Activated CD8-positive, alpha-beta T cell treated with anti-CD3 and anti-CD28 coated beads, Interleukin-2, amount 10 ng/mL, durations not matched to agents 7 days and 5 days (primary cell): ENCODE results near the gene MAPKAPK3. TPM values are rescaled to one million over a fixed set of nuclear protein-coding genes. Genes with fewer than 3 reads are reported as not detected.

Source experiments
- ATAC-seq: fragments of 150-1000 bp; cut with Tn5 transposase; one replicate; pipeline ENCODE4 v1.10.0; 2021; ENCODE audit warnings: moderate library complexity
- CTCF ChIA-PET: fragments of 350-600 bp; sonication (Branson Sonifier 250); formaldehyde crosslinking; loops from one replicate; lab custom pipeline; 2021; ENCODE audit warnings: antibody characterized with exemption; lab: Charles Lee
- POLR2A ChIA-PET: fragments of 350-600 bp; sonication (Branson Sonifier 250); formaldehyde crosslinking; loops from one replicate; lab custom pipeline; 2021; ENCODE audit warnings: antibody characterized with exemption; lab: Charles Lee
- DNase-seq: peaks from one replicate; pipeline ENCODE4 v3.0.0-alpha.2; 2020
- H3K27ac Mint-ChIP-seq: one replicate; pipeline ENCODE4 v1.8.0; 2021; ENCODE audit warnings: mild to moderate bottlenecking, mixed read lengths
- H3K27me3 Mint-ChIP-seq: one replicate; pipeline ENCODE4 v1.8.0; 2021; ENCODE audit warnings: low read depth, mixed read lengths
- H3K36me3 Mint-ChIP-seq: one replicate; pipeline ENCODE4 v1.8.0; 2021; ENCODE audit warnings: low read depth, mixed read lengths
- H3K4me1 Mint-ChIP-seq: one replicate; pipeline ENCODE4 v1.8.0; 2021; ENCODE audit warnings: low read depth, mixed read lengths
- H3K4me3 Mint-ChIP-seq: one replicate; pipeline ENCODE4 v1.8.0; 2021; ENCODE audit warnings: mild to moderate bottlenecking, mixed read lengths
- H3K9me3 Mint-ChIP-seq: one replicate; pipeline ENCODE4 v1.8.0; 2022; ENCODE audit warnings: mixed read lengths; ENCODE audit not compliant: insufficient read depth
- total RNA-seq, 2 experiments: library from RNA; stranded (reverse); gene quantifications; one replicate each; pipeline ENCODE4 v1.2.3, GENCODE V29; 2021

MAPKAPK3 gene
- total RNA-seq, 2 experiments from 2014 or later = 224 to 225 TPM

- H3K36me3 Mint-ChIP-seq = peaks cover 78% of the 10 kb centered on the region
- DNase-seq = peak; percentile 89
- H3K4me1 Mint-ChIP-seq = peaks cover 55% of the 10 kb centered on the region
- H3K9me3 Mint-ChIP-seq = no peaks in the 10 kb centered on the region
- H3K27me3 Mint-ChIP-seq = no peaks in the 10 kb centered on the region
- POLR2A ChIA-PET = interaction anchor here (0.6 to 22.1 kb wide), 17 partner anchors 8 to 1054 kb away, joined by 3 to 1664 read pairs (median 6); partner anchors contain the start of genes C3orf18, CYB561D2, HEMK1 and NPRL2
- H3K4me3 Mint-ChIP-seq = peak overlapping the region; percentile 81
- H3K27ac Mint-ChIP-seq = peak overlapping the region; percentile 89
- CTCF ChIA-PET = interaction anchor here (0.6 to 29.5 kb wide), 36 partner anchors 8 to 1066 kb away, joined by 3 to 1321 read pairs (median 6); partner anchors contain the start of genes C3orf18, DCAF1, DOCK3 and HEMK1
- ATAC-seq = peak; percentile 12
Measured at GRCh38 chr3:50616003-50616769, 765 bp upstream of the MAPKAPK3 start.

- H3K9me3 Mint-ChIP-seq = no peaks in the 10 kb centered on the region
- peaks cover 58% of the 10 kb centered on the region for H3K4me1 Mint-ChIP-seq
- peaks cover 76% of the 10 kb centered on the region for H3K36me3 Mint-ChIP-seq
- ATAC-seq (peak; percentile 55), DNase-seq (peak; percentile 98)
- peak overlapping the region; percentile 81 for H3K4me3 Mint-ChIP-seq
- ChIA-PET POLR2A (interaction anchor here (0.6 to 22.1 kb wide), 14 partner anchors 10 to 769 kb away, joined by 3 to 1664 read pairs (median 6); partner anchors contain the start of genes C3orf18, CYB561D2, HEMK1 and NPRL2), CTCF (interaction anchor here (0.8 to 29.5 kb wide), 28 partner anchors 8 to 1065 kb away, joined by 3 to 1321 read pairs (median 6); partner anchors contain the start of genes C3orf18, DCAF1, DOCK3 and HEMK1)
- peak overlapping the region; percentile 89 for H3K27ac Mint-ChIP-seq
- no peaks in the 10 kb centered on the region for H3K27me3 Mint-ChIP-seq
Measured at GRCh38 chr3:50616770-50617095, 218 bp upstream of the MAPKAPK3 start.

- ChIA-PET POLR2A (interaction anchor here (0.8 to 22.1 kb wide), 15 partner anchors 9 to 882 kb away, joined by 3 to 1664 read pairs (median 6); partner anchors contain the start of genes C3orf18, CYB561D2, DCAF1 and HEMK1), CTCF (interaction anchor here (1.2 to 29.5 kb wide), 11 partner anchors 14 to 881 kb away, joined by 3 to 1321 read pairs (median 80); partner anchors contain the start of genes C3orf18, DCAF1, DOCK3 and HEMK1)
- Mint-ChIP-seq H3K4me1 (peaks cover 71% of the 10 kb centered on the region), H3K27me3 (no peaks in the 10 kb centered on the region), H3K27ac (peak overlapping the region; percentile 86), H3K36me3 (peaks cover 77% of the 10 kb centered on the region), H3K4me3 (peak overlapping the region; percentile 95), H3K9me3 (no peaks in the 10 kb centered on the region)
- DNase-seq = peak; percentile 58
- ATAC-seq = no peak
Measured at GRCh38 chr3:50617911-50618481, 1.0 kb downstream of the MAPKAPK3 start.

GRCh38 chr3:50620420-50620819 is 3.5 kb downstream of the MAPKAPK3 start:
- ChIA-PET POLR2A (interaction anchor here (1.0 to 22.1 kb wide), 8 partner anchors 11 to 773 kb away, joined by 3 to 1664 read pairs (median 14); partner anchors contain the start of genes C3orf18, CISH and HEMK1), CTCF (interaction anchor here (0.8 to 29.5 kb wide), 12 partner anchors 11 to 1049 kb away, joined by 3 to 1321 read pairs (median 46); partner anchors contain the start of genes C3orf18, DOCK3, HEMK1 and MANF)
- H3K4me3 Mint-ChIP-seq = peak overlapping the region; percentile 95
- DNase-seq = no peak
- no peaks in the 10 kb centered on the region for H3K9me3 Mint-ChIP-seq
- peak overlapping the region; percentile 86 for H3K27ac Mint-ChIP-seq
- ATAC-seq = no peak
- peaks cover 77% of the 10 kb centered on the region for H3K4me1 Mint-ChIP-seq
- no peaks in the 10 kb centered on the region for H3K27me3 Mint-ChIP-seq
- H3K36me3 Mint-ChIP-seq = peaks cover 82% of the 10 kb centered on the region

GRCh38 chr3:50620820-50621219 is 3.9 kb downstream of the MAPKAPK3 start:
- H3K36me3 Mint-ChIP-seq = peaks cover 81% of the 10 kb centered on the region
- peak overlapping the region; percentile 95 for H3K4me3 Mint-ChIP-seq
- CTCF ChIA-PET = interaction anchor here (0.8 to 29.5 kb wide), 10 partner anchors 11 to 1048 kb away, joined by 3 to 1321 read pairs (median 43); partner anchors contain the start of genes C3orf18, DOCK3 and HEMK1
- POLR2A ChIA-PET = interaction anchor here (1.0 to 22.1 kb wide), 8 partner anchors 11 to 773 kb away, joined by 3 to 1664 read pairs (median 14); partner anchors contain the start of genes C3orf18, CISH and HEMK1
- peaks cover 77% of the 10 kb centered on the region for H3K4me1 Mint-ChIP-seq
- H3K27me3 Mint-ChIP-seq = no peaks in the 10 kb centered on the region
- no peaks in the 10 kb centered on the region for H3K9me3 Mint-ChIP-seq
- peak overlapping the region; percentile 86 for H3K27ac Mint-ChIP-seq
- no peak for ATAC-seq
- DNase-seq = no peak

GRCh38 chr3:50622881-50623280 is 5.9 kb downstream of the MAPKAPK3 start:
- CTCF ChIA-PET = interaction anchor here (1.1 to 29.5 kb wide), 5 partner anchors 9 to 51 kb away, joined by 3 to 1321 read pairs (median 17); partner anchors contain the start of genes C3orf18 and HEMK1

GRCh38 chr3:50623840-50624474 is 7.0 kb downstream of the MAPKAPK3 start:
- peaks cover 88% of the 10 kb centered on the region for H3K36me3 Mint-ChIP-seq

More at GRCh38 chr3:50622881-50623280, 5.9 kb downstream of the MAPKAPK3 start:
- Mint-ChIP-seq H3K36me3 (peaks cover 90% of the 10 kb centered on the region), H3K4me3 (peak overlapping the region; percentile 1), H3K9me3 (no peaks in the 10 kb centered on the region), H3K4me1 (peaks cover 88% of the 10 kb centered on the region), H3K27me3 (no peaks in the 10 kb centered on the region), H3K27ac (peak overlapping the region; percentile 88)
- POLR2A ChIA-PET = interaction anchor here (1.1 to 2.3 kb wide), 2 partner anchors 49 to 51 kb away, joined by 3 to 10 read pairs; no protein-coding TSS in a partner anchor
- DNase-seq (no peak), ATAC-seq (no peak)

GRCh38 chr3:50624634-50625033 is 7.7 kb downstream of the MAPKAPK3 start:
- Mint-ChIP-seq H3K9me3 (no peaks in the 10 kb centered on the region), H3K4me3 (peak overlapping the region; percentile 67), H3K27ac (peak overlapping the region; percentile 88), H3K36me3 (peaks cover 87% of the 10 kb centered on the region), H3K4me1 (peaks cover 96% of the 10 kb centered on the region), H3K27me3 (no peaks in the 10 kb centered on the region)
- DNase-seq = no peak
- ATAC-seq = no peak
- ChIA-PET CTCF (interaction anchor here (0.9 to 29.5 kb wide), 7 partner anchors 9 to 748 kb away, joined by 3 to 1321 read pairs (median 5); partner anchors contain the start of genes C3orf18 and HEMK1), POLR2A (interaction anchor here (0.7 to 2.3 kb wide), 3 partner anchors 13 to 53 kb away, joined by 3 to 10 read pairs (median 3); no protein-coding TSS in a partner anchor)

More at GRCh38 chr3:50623840-50624474, 7.0 kb downstream of the MAPKAPK3 start:
- peak overlapping the region; percentile 88 for H3K27ac Mint-ChIP-seq
- H3K9me3 Mint-ChIP-seq = no peaks in the 10 kb centered on the region
- no peaks in the 10 kb centered on the region for H3K27me3 Mint-ChIP-seq
- POLR2A ChIA-PET = interaction anchor here (0.7 to 2.3 kb wide), 7 partner anchors 11 to 55 kb away, joined by 3 to 10 read pairs (median 3); partner anchors contain the start of gene HEMK1
- ATAC-seq (peak; percentile 63), DNase-seq (peak; percentile 64)
- H3K4me3 Mint-ChIP-seq = peak overlapping the region; percentile 67
- H3K4me1 Mint-ChIP-seq = peaks cover 96% of the 10 kb centered on the region
- CTCF ChIA-PET = interaction anchor here (0.8 to 29.5 kb wide), 9 partner anchors 8 to 748 kb away, joined by 3 to 1321 read pairs (median 4); partner anchors contain the start of genes C3orf18 and HEMK1

- DNase-seq (no peak), ATAC-seq (no peak)
- Mint-ChIP-seq H3K27ac (peak overlapping the region; percentile 88), H3K9me3 (no peaks in the 10 kb centered on the region), H3K36me3 (peaks cover 85% of the 10 kb centered on the region), H3K4me1 (peaks cover 96% of the 10 kb centered on the region), H3K27me3 (no peaks in the 10 kb centered on the region), H3K4me3 (peak overlapping the region; percentile 22)
- ChIA-PET POLR2A (interaction anchor here (0.9 to 3.3 kb wide), 3 partner anchors 8 to 53 kb away, joined by 3 to 10 read pairs (median 10); partner anchors contain the start of gene MAPKAPK3), CTCF (interaction anchor here (0.6 to 29.5 kb wide), 8 partner anchors 8 to 762 kb away, joined by 3 to 1321 read pairs (median 23); partner anchors contain the start of genes C3orf18, HEMK1 and MAPKAPK3)
Measured at GRCh38 chr3:50625231-50626182, 8.6 kb downstream of the MAPKAPK3 start.
